DOHH2 (cell line): Measurements from ENCODE around the gene RAD51.

Experiments used
- H3F3A ChIP-seq: fragments of 200-600 bp; sonication (generic), shearing (Covaris generic); 2 replicates; pipeline ENCODE4 v1.6.0; 2016; ENCODE audit warnings: antibody characterized with exemption, mild to moderate bottlenecking; ENCODE audit not compliant: control insufficient read depth, insufficient read depth
- H3K27ac ChIP-seq: fragments of 200-600 bp; sonication (generic); 2 replicates; pipeline ENCODE4 v1.5.1; 2014; ENCODE audit warnings: low read depth, mild to moderate bottlenecking, low read length, moderate library complexity
- H3K27me3 ChIP-seq: fragments of 200-600 bp; sonication (generic); 2 replicates; pipeline ENCODE4 v1.6.1; 2014; ENCODE audit warnings: mild to moderate bottlenecking, low read length, mixed read lengths; ENCODE audit not compliant: control insufficient read depth
- H3K36me3 ChIP-seq: fragments of 200-600 bp; sonication (generic); 2 replicates; pipeline ENCODE4 v1.6.1; 2014; ENCODE audit warnings: mild to moderate bottlenecking, low read length, moderate library complexity, mixed read lengths; ENCODE audit not compliant: control insufficient read depth
- H3K4me1 ChIP-seq: fragments of 200-600 bp; sonication (generic); 2 replicates; pipeline ENCODE4 v1.6.1; 2014; ENCODE audit warnings: mild to moderate bottlenecking, low read length, mixed read lengths; ENCODE audit not compliant: control insufficient read depth
- H3K4me2 ChIP-seq: fragments of 200-600 bp; sonication (generic); 2 replicates; pipeline ENCODE4 v1.6.0; 2014; ENCODE audit warnings: mild to moderate bottlenecking, low read length, moderate library complexity
- H3K4me3 ChIP-seq: fragments of 200-600 bp; sonication (generic); 2 replicates; pipeline ENCODE4 v1.5.1; 2014; ENCODE audit warnings: mild to moderate bottlenecking, low read length, mixed read lengths
- H3K79me2 ChIP-seq: fragments of 200-600 bp; sonication (generic); 2 replicates; pipeline ENCODE4 v1.6.1; 2014; ENCODE audit warnings: mild to moderate bottlenecking, low read length, mixed read lengths; ENCODE audit not compliant: control insufficient read depth
- H3K9me2 ChIP-seq: fragments of 200-600 bp; sonication (generic); replicated peaks from 2 replicates; pipeline ENCODE4 v1.6.1; 2014; ENCODE audit warnings: mild to moderate bottlenecking, low read length, mixed read lengths; ENCODE audit not compliant: control insufficient read depth
- H3K9me3 ChIP-seq: fragments of 200-600 bp; sonication (generic); 2 replicates; pipeline ENCODE4 v1.6.1; 2014; ENCODE audit warnings: antibody characterized with exemption, low read length, mixed read lengths; ENCODE audit not compliant: control insufficient read depth, insufficient read depth
- H4K20me1 ChIP-seq: fragments of 200-600 bp; sonication (generic); 2 replicates; pipeline ENCODE4 v1.6.0; 2014; ENCODE audit warnings: low read depth, mild to moderate bottlenecking, antibody characterized with exemption, low read length, moderate library complexity; ENCODE audit not compliant: control insufficient read depth, insufficient read depth
- CTCF ChIP-seq: fragments of 200-600 bp; sonication (generic); IDR thresholded peaks from one replicate; pipeline ENCODE4 v1.5.1; 2014; ENCODE audit warnings: antibody characterized with exemption, mild to moderate bottlenecking, low read depth, low read length; ENCODE audit not compliant: poor library complexity, severe bottlenecking
- EZH2phosphoT487 ChIP-seq: fragments of 200-600 bp; sonication (generic); IDR thresholded peaks from 2 replicates; pipeline ENCODE4 v1.6.1; 2017; ENCODE audit warnings: borderline replicate concordance, mild to moderate bottlenecking, antibody characterized with exemption, low read length, moderate library complexity, mixed read lengths

RAD51 gene

GRCh38 chr15:40691737-40692136 is 3.2 kb upstream of the RAD51 start:
- H3K4me1 ChIP-seq: peaks cover 16% of the 10 kb centered on the region
- no peaks in the 10 kb centered on the region for H3K9me2 ChIP-seq
- H3K79me2 ChIP-seq: peaks cover 29% of the 10 kb centered on the region
- peaks cover 7% of the 10 kb centered on the region; the same call in 1 of the 2 replicates for H4K20me1 ChIP-seq
- H3K9me3 ChIP-seq: no peaks in the 10 kb centered on the region
- no peak overlapping the region for H3K4me3 ChIP-seq
- H3F3A ChIP-seq: peaks cover 12% of the 10 kb centered on the region; the same call in 1 of the 2 replicates
- TF ChIP-seq EZH2phosphoT487 (no peak), CTCF (no peak)
- H3K27me3 ChIP-seq: no peaks in the 10 kb centered on the region
- H3K27ac ChIP-seq: no peak overlapping the region
- H3K4me2 ChIP-seq: no peak overlapping the region
- H3K36me3 ChIP-seq: peaks cover 23% of the 10 kb centered on the region

- H3K27ac ChIP-seq: peak overlapping the region; percentile 79
Measured at GRCh38 chr15:40693904-40694687, 878 bp upstream of the RAD51 start.

GRCh38 chr15:40695469-40695890 is 506 bp downstream of the RAD51 start:
- peaks cover 64% of the 10 kb centered on the region for H3K79me2 ChIP-seq
- peaks cover 7% of the 10 kb centered on the region; the same call in 1 of the 2 replicates for H4K20me1 ChIP-seq
- peak overlapping the region; percentile 79 for H3K27ac ChIP-seq
- peak overlapping the region; percentile 81 for H3K4me3 ChIP-seq
- H3K27me3 ChIP-seq: no peaks in the 10 kb centered on the region
- H3F3A ChIP-seq: peaks cover 12% of the 10 kb centered on the region
- no peaks in the 10 kb centered on the region for H3K9me3 ChIP-seq
- no peaks in the 10 kb centered on the region for H3K9me2 ChIP-seq
- TF ChIP-seq CTCF (no peak), EZH2phosphoT487 (no peak)
- H3K4me2 ChIP-seq: peak overlapping the region; percentile 74
- H3K4me1 ChIP-seq: peaks cover 22% of the 10 kb centered on the region
- peaks cover 53% of the 10 kb centered on the region for H3K36me3 ChIP-seq

More at GRCh38 chr15:40693904-40694687, 878 bp upstream of the RAD51 start:
- peaks cover 12% of the 10 kb centered on the region for H3F3A ChIP-seq
- peaks cover 7% of the 10 kb centered on the region; the same call in 1 of the 2 replicates for H4K20me1 ChIP-seq
- no peaks in the 10 kb centered on the region for H3K9me3 ChIP-seq
- H3K9me2 ChIP-seq: no peaks in the 10 kb centered on the region
- H3K27me3 ChIP-seq: no peaks in the 10 kb centered on the region
- H3K36me3 ChIP-seq: peaks cover 40% of the 10 kb centered on the region
- H3K4me1 ChIP-seq: peaks cover 22% of the 10 kb centered on the region
- peak overlapping the region; percentile 81 for H3K4me3 ChIP-seq
- no peak for TF ChIP-seq EZH2phosphoT487
- H3K79me2 ChIP-seq: peaks cover 52% of the 10 kb centered on the region
- H3K4me2 ChIP-seq: peak overlapping the region; percentile 74

- peaks cover 69% of the 10 kb centered on the region for H3K79me2 ChIP-seq
- peaks cover 22% of the 10 kb centered on the region for H3K4me1 ChIP-seq
- H3K36me3 ChIP-seq: peaks cover 61% of the 10 kb centered on the region
- peak overlapping the region; percentile 79 for H3K27ac ChIP-seq
- peaks cover 9% of the 10 kb centered on the region for H3F3A ChIP-seq
- peaks cover 7% of the 10 kb centered on the region; the same call in 1 of the 2 replicates for H4K20me1 ChIP-seq
- TF ChIP-seq EZH2phosphoT487: no peak
- TF ChIP-seq CTCF: no peak
- H3K4me2 ChIP-seq: peak overlapping the region; percentile 74
- peak overlapping the region; percentile 81 for H3K4me3 ChIP-seq
- H3K9me3 ChIP-seq: no peaks in the 10 kb centered on the region
- H3K9me2 ChIP-seq: no peaks in the 10 kb centered on the region
- no peaks in the 10 kb centered on the region for H3K27me3 ChIP-seq
Measured at GRCh38 chr15:40696228-40696627, 1.3 kb downstream of the RAD51 start.
